Retinal pigment epithelial cell (primary cell): ENCODE data around the gene TCFL5.
"Not testable (repeated sequence)": the region's sequence is repeated elsewhere in the genome, so short reads cannot be mapped to it uniquely, and the experiment has no call there.

ENCODE experiments used
- DNase-seq: peaks from one replicate; pipeline ENCODE4 v3.0.0-alpha.2; 2010; ENCODE audit warnings: low read depth
- H3K4me3 ChIP-seq: 2 replicates; pipeline ENCODE4 v1.5.1; 2011; ENCODE audit warnings: mild to moderate bottlenecking, low read length, control low read depth, moderate library complexity
- CTCF ChIP-seq: conservative IDR thresholded peaks from 2 replicates; pipeline ENCODE4 v1.5.1; 2011; ENCODE audit warnings: low read depth, low read length, control low read depth, inconsistent platforms

The TCFL5 gene

GRCh38 chr20:62873681-62874031 is 12.0 kb upstream of the TCFL5 start:
- not testable (repeated sequence) for DNase-seq, H3K4me3 ChIP-seq
- TF ChIP-seq CTCF, result peak; percentile 52

DNA sequence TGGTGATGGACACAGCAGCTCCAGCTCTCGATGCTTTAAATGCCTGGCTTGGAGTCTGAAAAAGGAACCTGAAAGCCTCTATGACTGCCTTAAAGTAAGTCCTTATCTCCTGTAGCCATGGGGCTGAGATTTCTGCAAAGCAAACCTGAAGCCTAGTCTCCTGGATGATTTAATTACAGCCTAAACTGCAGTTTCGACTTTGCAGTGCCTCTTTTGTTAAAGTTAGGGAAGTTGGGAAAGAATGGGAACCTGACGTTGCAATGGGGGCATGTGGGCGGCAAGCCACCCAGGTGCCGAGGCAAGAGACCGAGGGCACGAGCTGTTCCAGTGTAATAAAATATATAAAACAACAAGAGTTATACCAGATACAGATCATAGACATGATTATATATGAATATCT is 11.7 kb upstream of the TCFL5 start:
- no peak overlapping the region for H3K4me3 ChIP-seq
- DNase-seq, result no peak
- TF ChIP-seq CTCF, result no peak

DNA sequence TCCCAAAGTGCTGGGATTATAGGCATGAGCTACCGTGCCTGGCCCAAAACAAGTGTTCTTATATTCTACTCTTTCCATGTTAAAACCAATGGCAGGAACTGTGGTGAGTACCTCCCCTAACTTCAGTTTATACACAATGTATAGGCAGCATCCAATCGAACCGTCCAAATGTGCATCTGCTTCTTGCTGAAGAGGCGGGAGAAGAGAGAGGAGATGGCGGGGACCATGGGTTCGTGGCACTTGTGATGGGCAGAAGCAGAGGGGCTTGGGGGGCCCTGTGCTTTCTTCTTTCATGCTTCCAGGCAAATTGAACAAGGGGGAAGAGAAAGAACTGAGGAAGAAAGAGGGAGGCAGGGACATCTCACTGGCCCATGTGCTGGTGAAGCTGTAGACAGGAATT is 11.2 kb upstream of the TCFL5 start:
- no peak overlapping the region for H3K4me3 ChIP-seq
- no peak for TF ChIP-seq CTCF
- DNase-seq, result no peak

DNA sequence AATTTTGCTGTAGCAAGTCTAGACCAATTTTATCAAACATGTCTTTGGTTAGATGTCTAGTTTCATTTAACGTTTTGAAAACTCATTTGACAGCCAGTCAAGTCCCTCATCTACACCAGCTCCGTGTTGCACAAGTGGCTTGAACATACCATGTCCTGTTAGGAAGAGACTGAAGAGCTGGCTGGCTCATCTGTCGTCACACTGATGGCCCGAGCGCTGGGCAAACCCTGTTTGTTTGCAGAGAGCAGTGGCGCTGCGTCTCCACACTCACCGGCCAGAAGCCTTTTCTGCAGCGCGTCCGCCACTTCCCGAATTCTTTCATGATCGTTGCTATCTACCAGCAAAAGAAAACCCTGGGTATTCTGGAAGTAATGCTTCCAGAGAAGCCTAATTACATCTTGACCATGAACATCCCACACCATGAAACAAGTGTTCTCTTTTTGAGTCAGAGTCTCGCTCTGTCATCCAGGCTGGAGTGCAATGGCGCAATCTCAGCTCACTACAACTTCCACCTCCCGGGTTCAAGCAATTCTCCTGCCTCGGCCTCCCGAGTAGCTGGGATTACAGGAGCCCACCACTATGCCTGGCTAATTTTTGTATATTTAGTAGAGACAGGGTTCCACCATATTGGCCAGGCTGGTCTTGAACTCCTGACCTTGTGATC is 10.7 kb upstream of the TCFL5 start:
- no peak for TF ChIP-seq CTCF

DNA sequence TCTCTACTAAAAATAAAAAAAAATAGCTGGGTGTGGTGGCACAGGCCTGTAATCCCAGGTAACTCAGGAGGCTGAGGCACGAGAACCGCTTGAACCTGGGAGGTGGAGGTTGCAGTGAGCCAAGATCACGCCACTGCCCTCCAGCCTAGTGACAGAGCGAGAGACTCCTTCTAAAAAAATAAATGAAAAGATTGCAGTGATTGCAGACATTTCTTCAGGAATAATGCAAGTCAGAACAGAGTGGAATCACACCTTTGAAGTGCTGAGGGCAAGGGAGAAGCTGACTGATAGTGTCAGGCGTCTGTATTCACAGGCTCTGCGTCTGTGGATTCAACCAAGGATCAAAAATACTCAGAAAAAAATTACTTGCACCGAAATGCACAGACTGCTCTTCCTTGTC is 2.6 kb upstream of the TCFL5 start:
- TF ChIP-seq CTCF, result no peak
- DNase-seq, result no peak
- H3K4me3 ChIP-seq, result no peak overlapping the region

More for the DNA sequence above, 10.7 kb upstream of the TCFL5 start:
- no peak for DNase-seq
- H3K4me3 ChIP-seq, result no peak overlapping the region

- no peak for TF ChIP-seq CTCF
- DNase-seq, result no peak
- peak overlapping the region; percentile 47 for H3K4me3 ChIP-seq
These were observed 514 bp downstream of the TCFL5 start for GRCh38 chr20:62860924-62861691.

- no peak for DNase-seq
- peak overlapping the region; percentile 47 for H3K4me3 ChIP-seq
- TF ChIP-seq CTCF, result peak; percentile 18
These were observed 1.2 kb downstream of the TCFL5 start for GRCh38 chr20:62860391-62860923.
